Keratinocyte (primary cell): ENCODE results near the gene DRGX. TPM values are rescaled to one million over a fixed set of nuclear protein-coding genes. Genes with fewer than 3 reads are reported as not detected.

Source experiments
- DNase-seq: peaks from one replicate; pipeline ENCODE4 v3.0.0-alpha.2; 2011; ENCODE audit warnings: low read depth, missing footprints, low spot score
- FAIRE-seq: peaks from 2 replicates; lab custom pipeline; 2011; peaks lifted over from hg19 to GRCh38; lab: Jason Lieb, UNC
- H2AFZ ChIP-seq: 2 replicates; pipeline ENCODE4 v1.6.0; 2012; ENCODE audit warnings: low read length, control low read depth, inconsistent platforms; ENCODE audit not compliant: control insufficient read depth
- H3K27ac ChIP-seq: 2 replicates; pipeline ENCODE4 v1.5.1; 2011; ENCODE audit warnings: low read length; ENCODE audit not compliant: control insufficient read depth, insufficient read depth
- H3K27me3 ChIP-seq: 3 replicates; pipeline ENCODE4 v1.6.0; 2011; ENCODE audit warnings: low read length; ENCODE audit not compliant: control insufficient read depth, insufficient read depth; ENCODE audit errors: extremely low read depth
- H3K36me3 ChIP-seq, 2 experiments: 2 replicates in 1 of 2; 3 replicates in 1 of 2; pipeline ENCODE4 v1.5.1; 2011; ENCODE audit warnings: low read length in 2 of 2, mild to moderate bottlenecking in 1 of 2; ENCODE audit not compliant: control insufficient read depth in 2 of 2, insufficient read depth in 2 of 2; ENCODE audit errors: extremely low read depth in 1 of 2
- H3K4me1 ChIP-seq: 3 replicates; pipeline ENCODE4 v1.5.1; 2011; ENCODE audit warnings: low read length; ENCODE audit not compliant: control insufficient read depth, insufficient read depth; ENCODE audit errors: extremely low read depth
- H3K4me2 ChIP-seq: 3 replicates; pipeline ENCODE4 v1.6.0; 2011; ENCODE audit warnings: low read depth, low read length; ENCODE audit not compliant: control insufficient read depth, insufficient read depth; ENCODE audit errors: extremely low read depth
- H3K4me3 ChIP-seq, 3 experiments: fragments of 200-600 bp in 1 of 3; sonication (generic) in 1 of 3; 2 replicates in 2 of 3; 3 replicates in 1 of 3; pipeline ENCODE4 v1.5.1; 2011 to 2016; ENCODE audit warnings: low read length in 3 of 3, mild to moderate bottlenecking in 3 of 3, control low read depth in 2 of 3, inconsistent platforms in 1 of 3, low read depth in 1 of 3, mixed read lengths in 1 of 3, mixed run types in 1 of 3, moderate library complexity in 1 of 3; ENCODE audit not compliant: control insufficient read depth in 2 of 3, insufficient read depth in 2 of 3; ENCODE audit errors: extremely low read depth in 1 of 3
- H3K79me2 ChIP-seq: 2 replicates; pipeline ENCODE4 v1.6.0; 2012; ENCODE audit warnings: low read length; ENCODE audit not compliant: control insufficient read depth, insufficient read depth
- H3K9ac ChIP-seq: 3 replicates; pipeline ENCODE4 v1.6.0; 2011; ENCODE audit warnings: low read length; ENCODE audit not compliant: control insufficient read depth, insufficient read depth; ENCODE audit errors: extremely low read depth
- H3K9me1 ChIP-seq: 3 replicates; pipeline ENCODE4 v1.6.0; 2011; ENCODE audit warnings: low read length; ENCODE audit not compliant: control insufficient read depth, insufficient read depth; ENCODE audit errors: extremely low read depth
- H3K9me3 ChIP-seq: 2 replicates; pipeline ENCODE4 v1.5.1; 2012; ENCODE audit warnings: low read depth, low read length; ENCODE audit not compliant: control insufficient read depth
- H4K20me1 ChIP-seq: 3 replicates; pipeline ENCODE4 v1.6.0; 2011; ENCODE audit warnings: low read length; ENCODE audit not compliant: control insufficient read depth, insufficient read depth; ENCODE audit errors: extremely low read depth
- CTCF ChIP-seq, 3 experiments: IDR thresholded peaks in 1 of 3; conservative IDR thresholded peaks in 1 of 3; optimal IDR thresholded peaks in 1 of 3; 2 replicates in 2 of 3; 3 replicates in 1 of 3; pipeline versions ENCODE3 to v1.5.1; 2011; ENCODE audit warnings: low read length in 3 of 3, mild to moderate bottlenecking in 3 of 3, moderate library complexity in 2 of 3, control low read depth in 1 of 3, inconsistent platforms in 1 of 3; ENCODE audit not compliant: insufficient read depth in 2 of 3; ENCODE audit errors: extremely low read depth in 1 of 3
- EZH2 ChIP-seq: IDR thresholded peaks from one replicate; pipeline ENCODE4 v1.6.1; 2012; ENCODE audit warnings: inconsistent platforms, mild to moderate bottlenecking, low read length, moderate library complexity
- dilution Hi-C: fragments of 300-500 bp; cut with MboI; formaldehyde crosslinking; loops from one replicate; pipeline ENCODE4 v1.7.0; 2020; ENCODE audit warnings: low sequenced_read_pairs; ENCODE audit not compliant: extremely low pct_ligation_motif_present
- polyA plus RNA-seq, 5 experiments: library from polyadenylated mRNA; depleted of rRNA in 3 of 5; stranded (reverse) in 3 of 5; stranded (forward) in 1 of 5; unstranded in 1 of 5; fragments of >200 nt; gene quantifications; 1 replicate in 1 of 5; 2 replicates in 3 of 5; 3 replicates in 1 of 5; pipeline versions ENCODE4 v1.2.1 to v1.2.3, GENCODE V29; 2011 to 2012; ENCODE audit warnings: missing spikeins in 2 of 5, low read depth in 1 of 5, low replicate concordance in 1 of 5

DRGX gene
- polyA plus RNA-seq, 1 donor (not counting 4 experiments of a cell fraction or from before 2014, with no cell fraction given): not detected

GRCh38 chr10:49364747-49365146 lies 31.1 kb downstream of the DRGX start:
- no peak overlapping the region for H2AFZ ChIP-seq

DNA sequence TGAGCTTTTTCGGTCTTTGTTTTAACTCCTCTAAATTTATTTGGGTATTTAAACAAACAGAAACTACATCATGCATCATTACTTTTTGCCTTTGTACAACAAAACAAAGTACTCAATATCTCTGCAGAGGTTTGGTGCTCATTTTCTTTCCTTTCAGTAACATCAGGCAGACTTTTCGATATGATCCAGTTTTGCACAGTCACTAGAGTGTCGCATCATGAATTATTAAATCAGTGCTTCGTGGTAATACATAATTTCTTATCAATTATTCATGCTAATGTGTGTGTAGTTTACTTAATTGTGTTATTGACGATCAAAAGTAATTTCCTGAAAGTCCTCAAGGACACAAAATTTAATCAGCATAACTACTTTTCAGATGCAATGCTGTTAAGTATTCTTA lies 31.8 kb downstream of the DRGX start:
- no peaks in the 10 kb centered on the region for H4K20me1 ChIP-seq
- H3K4me2 ChIP-seq: no peak overlapping the region
- peaks cover 5% of the 10 kb centered on the region for H3K4me1 ChIP-seq
- H3K79me2 ChIP-seq: no peaks in the 10 kb centered on the region
- H3K27ac ChIP-seq: no peak overlapping the region
- TF ChIP-seq CTCF (optimal IDR thresholded peaks at IDR 0.05 in 1 of 3, IDR thresholded peaks at IDR 0.05 in 1 of 3, conservative IDR thresholded peaks at IDR 0.05 in 1 of 3; ENCODE audit: extremely low read depth in 1 of 3, insufficient read depth in 2 of 3, low read length in 3 of 3): no peak
- no peak for TF ChIP-seq EZH2
- H3K9ac ChIP-seq: no peak overlapping the region
- H3K9me3 ChIP-seq: no peaks in the 10 kb centered on the region
- dilution Hi-C loops: no loop called here
- DNase-seq (no peak), FAIRE-seq (no peak)
- peaks cover 4% of the 10 kb centered on the region for H3K27me3 ChIP-seq
- no peak overlapping the region for H3K4me3 ChIP-seq
- no peak overlapping the region for H2AFZ ChIP-seq
- no peaks in the 10 kb centered on the region for H3K36me3 ChIP-seq
- no peaks in the 10 kb centered on the region for H3K9me1 ChIP-seq

More at GRCh38 chr10:49364747-49365146, 31.1 kb downstream of the DRGX start:
- Histone ChIP-seq H3K36me3 (no peaks in the 10 kb centered on the region), H3K9ac (no peak overlapping the region), H3K27ac (no peak overlapping the region), H3K4me3 (no peak overlapping the region), H3K4me1 (peaks cover 5% of the 10 kb centered on the region), H4K20me1 (no peaks in the 10 kb centered on the region), H3K27me3 (peaks cover 8% of the 10 kb centered on the region), H3K79me2 (no peaks in the 10 kb centered on the region), H3K9me3 (no peaks in the 10 kb centered on the region), H3K9me1 (no peaks in the 10 kb centered on the region), H3K4me2 (no peak overlapping the region)
- dilution Hi-C loops: no loop called here
- no peak for FAIRE-seq
- no peak for DNase-seq
- no peak for TF ChIP-seq EZH2
- no peak for TF ChIP-seq CTCF (optimal IDR thresholded peaks at IDR 0.05 in 1 of 3, IDR thresholded peaks at IDR 0.05 in 1 of 3, conservative IDR thresholded peaks at IDR 0.05 in 1 of 3; ENCODE audit: extremely low read depth in 1 of 3, insufficient read depth in 2 of 3, low read length in 3 of 3)
